Activated CD4-positive, alpha-beta T cell treated with anti-CD3 and anti-CD28 coated beads for 36 hours (primary cell): ENCODE results near the gene BACE2. TPM values are rescaled to one million over a fixed set of nuclear protein-coding genes. Genes with fewer than 3 reads are reported as not detected.

ENCODE experiments used
- microRNA-seq: library from miRNA; unstranded; fragments of <30 nt; microRNA quantifications from one replicate; pipeline ENCODE4 v1.2.0, GENCODE V29; 2021; ENCODE audit warnings: borderline replicate concordance
- total RNA-seq, 2 experiments: library from RNA; stranded (reverse); gene quantifications; one replicate each; pipeline ENCODE4 v1.2.3, GENCODE V29; 2021

Gene BACE2
- total RNA-seq, 2 experiments from 2014 or later: 0.25 to 0.50 TPM

Small RNA genes lying within 50 kb of the gene (microRNA-seq; reads per million reads assigned to microRNA genes)
- gene MIR3197: not detected

Other genes starting within 250 kb of the BACE2 start
- gene FAM3B, start 148.6 kb downstream of the BACE2 start, total RNA-seq: not detected
- gene MX2, start 193.9 kb downstream of the BACE2 start, total RNA-seq: 10 to 100 TPM; 30.7 to 40.4 TPM